NCI-H446 (cell line): Measurements from ENCODE around the gene WNT11.
A peak's percentile ranks its signal among the peaks of the same experiment; 100 is the strongest.

Experiments
- DNase-seq, 2 experiments: peaks; one replicate each; lab custom pipeline; 2025; lab: John Stamatoyannopoulos, UW

WNT11 gene

DNA sequence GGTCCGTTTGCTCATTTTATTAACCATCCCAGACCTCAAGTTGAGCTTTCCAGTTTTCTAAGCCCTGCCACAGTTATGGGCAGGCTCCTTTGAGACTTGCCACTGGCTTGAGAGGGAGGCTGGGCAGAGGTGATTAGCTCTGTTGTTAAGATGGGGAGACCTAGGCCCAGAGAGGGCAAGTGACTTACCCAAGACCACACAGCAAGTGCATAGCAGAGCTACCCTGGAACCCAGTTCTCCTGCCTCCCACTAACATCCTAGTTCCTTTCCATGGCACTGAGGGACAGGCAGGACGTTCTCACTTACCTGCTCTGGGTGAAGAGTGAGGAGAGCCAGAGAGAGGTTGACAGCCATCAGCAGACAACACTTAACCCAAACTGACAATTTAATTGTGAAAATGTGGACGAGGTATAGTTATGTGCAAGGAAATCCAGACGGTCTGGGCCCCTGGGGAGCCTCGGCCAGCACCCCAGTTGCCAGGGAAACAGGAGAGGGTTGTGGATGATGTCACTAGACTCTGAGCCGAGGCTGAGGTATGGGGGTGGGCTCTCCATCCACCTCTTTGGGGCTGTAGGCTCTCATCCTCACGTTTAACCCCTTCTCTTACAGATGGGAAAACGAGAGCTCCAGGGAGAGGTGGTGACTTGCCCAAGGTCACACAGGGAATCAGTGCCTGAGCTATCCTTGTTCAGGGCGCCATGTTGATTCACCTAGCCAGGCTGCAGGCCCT, 12.3 kb upstream of the WNT11 start:
- DNase-seq = no peak

DNA sequence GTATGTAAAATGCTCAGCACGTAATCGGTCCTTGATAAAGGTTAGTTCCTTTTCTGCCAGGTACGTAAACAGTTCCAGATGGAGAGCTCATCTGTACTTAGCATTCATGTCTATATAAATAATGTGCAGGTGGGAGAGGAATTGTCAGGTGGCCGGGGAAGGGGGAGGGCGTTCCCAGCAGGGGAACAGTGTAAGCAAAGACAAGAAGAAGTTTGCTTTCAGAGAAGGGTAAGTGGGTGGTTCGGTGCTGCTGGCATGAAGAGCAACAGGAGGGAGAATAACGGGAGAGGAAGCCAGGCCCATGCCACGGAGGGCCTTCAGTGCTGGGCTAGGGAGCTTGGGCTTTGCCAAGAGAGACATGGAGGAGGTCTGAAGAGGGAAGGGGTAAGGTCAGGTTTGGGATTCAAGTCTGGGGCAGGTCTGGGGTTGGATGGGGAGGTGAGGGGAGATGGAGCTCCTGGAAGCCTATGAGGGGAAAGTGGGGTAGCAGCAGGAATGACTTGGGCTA, 11.4 kb upstream of the WNT11 start:
- no peak for DNase-seq

DNA sequence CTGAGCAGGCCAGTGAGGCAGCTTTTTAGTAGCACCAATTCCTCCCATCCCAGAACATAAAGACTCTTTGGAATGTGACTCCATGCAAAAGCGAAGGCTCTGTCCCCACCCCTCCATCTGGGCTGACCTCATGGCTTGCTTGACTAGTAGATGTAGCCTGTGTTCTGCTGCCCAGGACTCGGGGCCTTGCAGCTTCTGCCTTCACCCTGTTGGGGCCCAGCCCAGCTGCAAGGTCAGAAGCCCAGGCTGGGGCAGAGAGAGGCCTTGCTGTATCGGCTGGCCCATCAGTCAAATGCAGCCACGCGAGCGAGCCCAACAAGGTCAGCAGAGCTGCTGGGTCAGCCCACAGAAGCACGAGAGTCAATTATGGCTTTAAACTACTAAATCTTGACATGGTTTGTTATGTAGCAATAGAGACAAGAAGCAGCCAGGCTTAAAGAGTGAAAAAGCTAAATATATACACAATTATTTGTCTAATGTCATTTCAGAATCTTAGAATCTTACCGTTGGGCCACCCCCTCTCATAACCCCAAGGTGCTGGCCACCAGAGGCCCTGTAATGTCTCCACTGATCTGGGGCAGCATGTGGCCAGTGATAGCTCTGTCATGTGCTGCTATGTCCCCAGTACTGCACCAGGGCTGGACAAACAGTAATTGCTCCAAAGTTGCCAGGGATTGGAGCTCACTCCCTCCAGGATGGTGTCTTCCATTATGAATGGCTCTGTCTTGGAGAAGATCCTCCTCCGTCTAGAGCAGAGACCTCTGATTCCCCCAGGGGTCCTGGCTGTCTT, 10.4 kb upstream of the WNT11 start:
- no peak for DNase-seq

DNA sequence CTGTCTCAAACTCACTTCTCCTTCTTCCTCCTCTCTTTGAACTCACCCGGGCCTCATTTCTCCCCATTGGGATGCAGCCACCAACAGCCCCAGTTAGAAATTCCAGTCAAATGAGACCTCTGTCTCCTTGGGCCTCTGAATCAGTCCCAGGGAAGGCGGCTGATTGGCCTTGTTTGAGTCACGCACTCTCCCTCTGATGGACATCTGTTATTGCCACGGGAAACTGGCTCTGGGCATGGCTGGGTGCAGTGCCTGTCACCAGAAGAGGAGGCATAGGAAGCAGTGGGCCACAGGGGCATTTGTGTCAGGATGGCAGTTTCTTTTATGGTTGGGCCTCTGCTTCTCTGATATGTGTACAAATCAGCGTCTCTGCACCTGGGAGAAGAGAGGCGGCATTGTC, 9.6 kb upstream of the WNT11 start:
- no peak for DNase-seq

DNA sequence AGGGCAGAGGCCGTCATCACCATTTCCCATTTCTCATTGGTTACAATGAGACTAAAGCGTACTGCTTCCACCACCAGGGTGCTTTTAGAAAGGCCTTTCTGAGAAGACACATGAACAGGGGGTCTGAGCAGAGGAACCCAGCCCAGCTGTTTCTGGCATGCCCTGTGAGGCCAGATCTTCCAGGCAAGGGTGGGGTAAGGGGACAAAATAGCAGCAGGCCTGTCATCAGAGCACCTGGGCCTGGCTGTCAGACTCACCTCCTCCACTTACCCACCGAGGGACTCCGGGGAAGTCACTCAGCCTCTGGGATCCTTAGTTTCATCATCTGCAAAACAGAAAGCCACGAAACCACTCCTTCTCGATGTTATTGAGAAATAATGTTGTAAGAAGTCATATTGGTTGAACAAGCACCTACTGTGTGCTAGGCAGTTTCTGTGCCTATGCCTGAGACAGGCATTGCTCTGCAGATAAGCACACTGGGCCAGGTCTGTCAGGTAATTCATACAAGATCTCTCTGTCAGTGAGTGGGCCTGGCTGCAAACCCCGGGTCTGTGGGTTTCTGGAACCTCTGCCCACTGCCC, 8.8 kb upstream of the WNT11 start:
- DNase-seq = no peak

DNA sequence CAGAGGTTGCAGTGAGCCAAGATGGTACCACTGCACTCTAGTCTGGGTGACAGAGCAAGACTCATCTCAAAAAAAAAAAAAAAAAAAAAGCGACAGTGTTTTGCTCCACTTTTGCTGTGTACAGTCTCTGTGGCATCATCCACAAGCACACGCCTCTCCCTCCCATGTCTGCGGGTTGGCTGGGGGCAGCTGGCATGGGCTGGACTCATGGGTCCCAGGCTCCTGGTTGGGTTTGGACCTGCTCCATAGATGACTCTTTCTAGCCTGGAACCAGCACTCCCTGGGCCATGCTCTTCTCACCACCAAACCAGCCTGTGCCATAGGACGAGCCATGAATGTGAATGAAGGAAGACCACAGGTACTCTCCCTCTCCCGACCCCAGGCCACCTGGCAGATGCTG, 7.9 kb upstream of the WNT11 start:
- no peak for DNase-seq

DNA sequence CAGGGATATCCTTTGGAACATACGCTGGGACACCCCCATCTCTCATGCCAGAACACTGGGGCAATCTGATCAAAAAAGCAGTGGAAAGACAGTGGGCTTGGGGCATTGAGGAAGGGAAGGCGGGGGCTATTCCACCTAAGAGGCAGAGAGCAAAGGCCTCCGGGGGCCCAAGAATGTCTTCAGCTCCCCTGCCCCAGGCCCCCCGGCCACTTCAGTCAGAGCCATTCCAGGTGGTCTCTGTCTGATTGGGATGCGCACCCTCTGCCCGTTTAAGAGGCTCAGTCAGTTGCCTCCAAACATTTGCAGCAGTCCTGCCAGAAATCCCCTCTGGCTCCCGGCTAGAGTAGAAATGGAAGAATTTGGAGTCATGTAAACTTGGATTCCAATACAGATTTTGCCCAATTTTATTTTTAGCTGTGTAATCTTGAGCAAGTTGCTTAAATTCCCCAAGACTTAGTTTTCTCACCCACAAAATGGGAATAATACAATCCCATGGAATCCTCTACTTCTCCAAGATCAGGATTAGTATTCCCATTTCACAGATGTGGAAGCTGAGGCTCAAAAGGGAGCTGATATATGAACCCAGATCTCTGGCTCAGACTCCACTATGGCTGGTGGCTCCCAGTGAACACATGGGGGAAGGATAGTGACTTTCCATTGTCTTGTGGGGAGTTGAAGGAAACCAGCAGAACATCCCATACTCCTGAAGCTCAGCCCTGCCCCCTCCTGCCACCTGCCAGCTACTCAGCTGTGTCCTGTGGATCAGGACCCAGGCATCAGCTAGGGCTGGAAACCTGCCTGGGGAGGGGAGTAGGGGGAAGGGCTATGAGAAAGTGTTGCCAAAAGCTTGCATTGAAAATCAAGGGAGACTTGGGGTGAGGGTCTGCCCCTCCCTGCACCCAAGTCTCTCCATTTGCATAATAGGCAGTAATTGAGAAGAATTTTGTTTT, 6.1 kb upstream of the WNT11 start:
- DNase-seq = no peak

DNA sequence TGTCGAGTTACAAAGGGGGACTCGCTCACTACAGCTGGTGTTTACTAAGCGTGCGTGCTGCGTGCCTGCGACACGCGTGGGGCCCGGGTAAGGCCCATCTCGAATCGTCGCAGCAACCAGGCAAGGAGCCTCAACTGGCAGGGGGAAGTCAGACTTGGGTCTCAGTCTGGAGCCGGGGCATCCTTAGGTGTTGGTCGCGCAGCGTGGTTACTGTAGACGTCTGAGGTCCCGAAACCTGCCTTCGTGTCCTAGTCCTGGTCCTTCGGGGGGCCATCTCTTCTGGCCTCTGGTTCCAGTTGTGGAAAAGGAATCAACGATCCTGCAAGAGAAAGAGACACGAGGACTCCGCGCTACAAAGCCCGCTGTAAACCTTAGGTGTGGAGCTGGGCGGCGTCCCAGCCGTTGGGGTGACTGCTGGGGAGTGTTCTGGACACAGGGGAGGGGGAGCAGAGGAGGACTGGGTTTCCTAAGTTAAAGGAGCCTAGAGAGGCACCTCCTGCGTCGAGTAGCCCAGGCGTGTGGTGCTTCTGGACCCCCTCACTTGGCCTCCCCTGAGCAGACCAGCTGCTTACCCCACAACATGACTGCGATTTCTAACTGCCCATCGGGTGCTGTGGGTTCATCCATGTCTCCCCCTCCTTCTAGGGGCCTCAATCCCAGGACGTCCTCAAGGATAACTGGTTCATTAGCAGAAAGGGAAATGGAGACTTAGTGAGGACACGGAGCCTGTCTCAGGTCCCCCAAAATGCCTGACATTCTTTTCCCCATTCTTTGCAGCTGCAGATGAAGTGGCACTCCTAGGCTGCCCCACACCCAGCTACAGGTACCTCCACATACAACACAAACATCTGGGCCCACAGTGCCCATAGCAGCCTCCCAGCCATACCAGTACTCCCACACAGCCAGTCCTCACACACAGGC, 4.9 kb upstream of the WNT11 start:
- DNase-seq = no peak

DNA sequence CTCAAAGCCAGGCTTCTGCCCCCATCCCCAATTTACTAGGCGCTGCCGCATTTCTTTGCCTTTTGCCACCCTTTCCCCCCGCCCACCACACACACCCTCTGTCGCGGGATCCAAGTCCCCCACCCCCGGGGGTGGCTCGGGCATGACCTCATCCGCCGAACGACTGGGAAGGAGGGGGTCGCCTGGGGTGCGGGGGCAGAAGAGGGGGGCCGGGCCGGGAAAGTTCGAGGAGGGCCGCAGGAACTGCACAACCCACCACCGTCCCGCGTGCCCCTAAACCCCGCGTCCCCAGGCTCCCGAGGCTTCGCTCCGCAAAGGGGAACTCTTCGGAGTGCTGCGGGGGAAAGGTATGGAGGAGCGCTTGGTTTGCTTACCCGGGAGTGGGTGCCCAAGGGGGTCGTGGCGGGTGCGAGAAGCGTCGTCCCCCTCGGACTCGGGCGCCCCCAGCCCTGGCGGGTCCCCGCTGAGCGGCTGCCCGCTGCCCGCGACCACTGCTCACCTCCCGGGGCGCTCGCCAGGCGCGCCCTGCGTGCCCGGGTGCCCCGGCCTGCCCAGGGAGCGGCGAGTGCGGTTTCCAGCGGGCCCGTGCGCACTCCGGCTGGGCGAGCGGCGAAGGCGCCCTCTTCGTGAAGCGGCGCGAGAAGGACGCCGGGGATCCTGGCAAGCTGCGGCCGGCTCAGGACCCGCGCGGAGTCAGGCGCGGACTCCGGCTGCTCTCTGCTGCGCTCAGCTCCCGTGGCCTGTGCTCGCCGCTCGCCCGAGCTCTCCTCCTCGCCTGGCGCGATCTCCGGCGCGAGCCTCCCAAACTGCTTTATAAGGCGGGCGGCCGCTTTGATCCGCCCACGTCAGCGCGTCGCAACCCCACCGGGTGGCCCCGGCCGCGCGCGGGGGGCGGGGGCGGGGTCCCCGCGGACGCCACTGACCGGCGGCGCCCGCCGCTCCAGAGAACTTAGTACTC, 4.0 kb upstream of the WNT11 start:
- peak in 1 of 2 experiments; percentile 50 for DNase-seq

DNA sequence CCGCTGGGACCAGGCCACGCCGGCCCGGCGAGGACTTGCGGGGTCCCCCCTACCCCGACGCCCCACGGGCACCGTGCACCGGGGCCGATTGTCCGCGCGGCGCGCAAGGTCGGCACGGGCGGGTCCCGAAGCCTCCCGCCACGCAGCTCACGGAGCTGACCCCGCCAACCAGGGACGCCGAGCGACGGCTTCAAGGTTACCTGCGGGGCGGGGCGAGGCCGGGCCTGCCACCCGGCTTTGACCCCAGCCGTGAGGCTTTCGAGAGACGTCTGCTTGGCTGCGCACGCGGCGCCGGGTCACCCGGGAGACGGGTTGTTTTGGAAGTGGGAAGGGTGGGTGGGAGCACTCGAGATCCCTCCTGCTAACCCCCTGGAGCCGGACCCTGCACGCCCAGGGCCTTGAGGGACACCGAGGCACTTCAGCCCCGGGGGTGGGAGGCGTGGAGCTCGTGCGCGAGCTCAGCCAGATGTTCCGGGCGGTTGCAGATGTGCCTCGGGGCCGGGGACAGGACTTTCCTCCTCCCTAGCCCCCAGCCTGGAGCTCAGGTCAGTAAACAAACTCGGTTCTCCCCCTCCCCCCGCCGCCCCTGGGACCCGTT, 3.2 kb upstream of the WNT11 start:
- DNase-seq = no peak

DNA sequence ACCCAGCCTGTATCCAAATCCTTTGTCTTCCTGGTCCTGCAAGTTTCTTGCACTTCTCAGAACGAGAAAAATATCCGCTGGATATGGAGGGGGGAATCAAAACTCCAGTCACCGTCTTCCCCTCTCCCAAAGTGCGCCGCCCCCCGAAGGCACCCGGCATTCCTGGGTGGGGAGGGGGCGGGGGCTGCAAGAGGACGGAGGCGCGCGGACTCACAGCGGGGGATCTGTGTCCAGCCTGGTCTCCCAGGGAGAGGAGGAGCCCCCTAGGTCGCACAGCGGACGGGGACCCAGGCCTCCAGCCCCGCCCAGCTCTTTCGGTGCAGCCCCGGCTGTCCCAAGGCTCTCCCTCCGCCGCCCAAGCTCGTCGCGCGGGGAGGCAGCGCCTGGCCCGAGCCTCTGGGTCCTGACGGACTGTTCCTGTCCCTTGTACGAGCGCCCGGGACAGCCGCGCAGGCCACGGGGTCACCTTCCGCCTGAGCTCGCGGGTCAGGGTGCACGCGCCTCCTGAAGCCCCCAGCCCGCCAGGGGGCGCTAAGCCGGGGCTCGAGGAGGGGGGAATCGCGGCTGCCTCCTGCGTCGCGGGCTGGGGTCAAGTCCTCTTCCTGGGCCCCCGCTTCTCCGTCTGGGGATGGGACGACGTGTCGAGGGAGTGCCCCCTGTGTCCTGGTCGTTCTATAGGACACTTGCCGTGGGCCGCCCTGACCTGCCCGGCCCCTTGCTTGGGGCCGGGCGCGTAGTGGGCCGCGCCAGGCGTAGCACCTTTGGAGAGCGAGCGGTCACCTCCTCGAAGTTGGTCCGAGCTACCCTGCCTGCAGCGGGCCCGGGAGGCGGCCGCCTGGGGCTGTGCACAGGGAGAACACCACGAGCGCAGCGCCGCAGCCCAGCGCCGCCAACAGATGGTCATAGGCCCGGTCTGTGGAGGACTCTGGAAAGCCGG, 2.4 kb upstream of the WNT11 start:
- DNase-seq = peak; percentile 46 to 74

DNA sequence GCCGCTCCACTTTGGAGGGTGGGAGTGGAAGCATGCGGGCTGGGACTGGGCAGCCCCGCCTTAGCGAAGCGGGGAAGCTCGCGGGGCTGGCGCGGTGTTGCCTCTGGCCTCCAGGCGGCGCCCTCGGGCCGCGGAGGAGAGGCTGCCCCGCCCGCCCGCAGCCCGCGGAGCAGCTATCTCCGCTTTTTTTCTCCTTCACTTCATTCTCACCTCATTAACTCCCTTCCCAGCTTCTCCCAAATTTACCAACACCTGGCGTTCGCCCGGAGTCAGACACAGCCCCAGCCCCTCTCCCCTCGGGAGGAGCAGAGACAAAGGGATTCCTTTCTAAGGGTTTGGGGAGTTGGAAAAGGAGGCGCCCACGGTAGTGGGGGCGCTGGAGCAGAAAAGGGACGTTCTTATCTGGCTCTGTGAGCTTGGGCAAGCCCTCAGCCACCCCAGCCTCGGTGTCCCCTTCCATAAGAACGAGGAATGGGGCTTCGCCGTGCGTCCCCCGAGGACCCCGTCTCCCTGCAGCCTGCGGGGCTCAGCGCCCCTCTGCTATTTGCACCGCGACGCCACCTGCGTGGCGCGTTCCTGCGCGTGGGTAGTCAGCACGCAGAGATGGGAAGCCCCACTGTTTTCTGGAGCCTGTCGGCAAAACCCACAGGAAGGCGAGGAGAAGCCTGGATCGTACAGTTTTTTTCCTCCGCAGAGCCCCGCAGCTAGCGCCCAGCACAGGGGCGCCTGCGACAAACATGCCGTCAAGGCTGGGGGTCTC, 1.5 kb upstream of the WNT11 start:
- DNase-seq = peak; percentile 50 to 91

DNA sequence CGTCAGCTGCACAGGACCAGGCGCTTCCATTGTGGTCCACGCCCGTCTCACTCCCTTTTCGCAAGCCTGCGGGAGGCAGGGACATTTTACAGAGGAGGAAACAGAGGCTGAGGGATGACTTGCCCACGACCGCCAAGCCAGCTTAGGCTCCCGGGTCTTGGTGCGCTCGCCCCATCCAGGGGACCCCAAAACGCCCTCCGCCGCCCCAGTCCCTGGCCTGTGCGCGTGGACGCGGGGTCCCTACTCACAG, 300 bp downstream of the WNT11 start:
- DNase-seq = no peak

DNA sequence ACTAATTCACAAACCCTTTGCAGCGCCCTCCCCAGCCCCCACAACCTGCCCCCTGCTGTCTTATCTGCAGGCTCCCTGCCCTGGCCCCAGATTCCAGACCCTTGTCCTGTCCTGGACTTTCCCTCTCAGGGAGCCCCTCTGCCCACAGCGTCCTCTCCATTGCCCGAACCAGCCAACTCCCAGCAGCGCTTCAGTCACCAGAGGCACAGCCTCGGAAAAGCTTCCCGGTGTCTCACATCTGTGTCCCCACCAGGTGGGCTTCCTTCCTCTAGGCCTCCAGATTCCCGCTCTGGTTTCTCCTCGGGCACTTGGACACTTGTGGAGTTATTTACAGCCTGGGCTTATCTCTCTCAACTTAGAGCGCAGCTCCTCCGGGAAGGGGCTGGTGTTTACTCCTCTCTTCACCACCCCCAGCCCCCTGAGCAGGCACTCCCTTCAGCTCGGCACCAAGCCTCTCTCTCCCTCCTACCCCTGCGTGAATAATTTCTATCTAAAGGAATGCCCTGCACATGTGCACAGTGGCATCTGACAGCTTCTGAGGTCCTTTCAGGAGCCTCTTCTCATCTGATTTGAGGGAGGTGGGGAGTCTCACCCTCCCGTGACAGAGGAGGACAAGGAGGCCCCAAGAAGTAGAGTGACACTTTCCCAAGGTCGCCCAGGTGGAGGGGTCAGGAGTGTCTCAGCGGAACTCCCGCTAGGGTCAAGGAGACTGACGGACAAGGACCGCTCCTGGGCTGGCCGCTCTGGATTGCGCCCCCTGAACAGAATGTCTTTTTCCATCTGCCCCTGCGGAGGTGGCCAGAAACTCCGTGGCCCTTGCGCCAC, 838 bp downstream of the WNT11 start:
- no peak for DNase-seq

DNA sequence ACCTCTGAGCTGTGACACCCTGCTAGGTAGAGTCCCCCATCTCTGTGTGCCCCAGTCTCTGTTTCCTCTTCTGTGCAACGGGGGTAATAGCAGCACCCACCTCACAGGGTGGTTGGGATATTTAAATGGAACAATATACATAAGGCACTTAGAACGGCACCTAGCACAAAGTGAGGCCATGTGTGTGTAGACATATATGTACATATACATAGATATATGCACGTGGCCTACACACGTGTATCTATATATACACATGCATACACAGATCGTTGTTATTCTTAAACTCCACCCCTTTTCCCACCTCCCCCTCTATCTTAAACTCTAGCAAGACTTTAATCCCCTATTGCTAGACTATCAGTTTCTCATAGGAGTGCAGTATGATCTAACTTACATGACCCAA, 2.4 kb downstream of the WNT11 start:
- no peak for DNase-seq

DNA sequence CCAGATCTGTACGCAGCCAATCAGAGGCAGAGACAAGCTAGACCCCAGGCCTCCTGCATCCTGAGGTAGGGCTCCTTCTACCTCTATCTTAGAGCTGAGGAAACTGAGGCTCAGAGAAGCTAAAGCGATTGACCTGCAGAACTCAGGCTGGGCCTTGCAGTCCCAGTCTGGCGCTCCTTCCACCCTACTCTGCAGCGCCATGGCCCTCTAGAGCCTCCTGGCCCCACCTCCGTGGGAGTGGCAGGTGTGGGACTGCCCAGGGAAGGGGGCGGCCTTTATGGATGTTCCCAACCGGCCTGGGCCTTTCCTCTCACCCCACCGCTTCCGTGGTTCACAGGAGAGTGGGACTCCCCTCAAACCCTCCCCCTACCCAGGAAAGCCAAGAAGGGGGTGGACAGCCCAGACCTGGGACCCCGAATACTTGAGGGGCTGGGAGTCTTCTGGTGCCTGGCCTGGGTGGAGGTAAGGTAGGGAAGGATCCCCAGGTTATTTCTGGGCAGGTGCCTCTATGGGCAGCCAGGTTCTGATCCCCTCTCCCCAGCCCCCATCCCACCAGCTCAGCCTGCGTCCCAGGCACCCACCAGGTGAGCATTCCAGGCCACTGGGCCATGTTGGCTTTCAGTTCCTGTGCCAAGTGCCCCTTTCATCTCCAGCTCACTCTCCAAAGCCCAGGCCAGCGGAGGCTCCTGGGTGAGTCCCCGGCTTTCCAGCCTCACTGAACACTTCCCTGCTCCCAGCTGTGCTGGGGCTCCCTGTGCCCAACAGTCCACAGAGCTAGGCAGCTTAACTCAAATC, 3.0 kb downstream of the WNT11 start:
- DNase-seq = no peak
